Astrocyte (in vitro differentiated cells and primary cell): ENCODE measurements around the gene ACIN1. TPM values are rescaled to one million over a fixed set of nuclear protein-coding genes. Genes with fewer than 3 reads are reported as not detected.

Experiments used
- DNase-seq: peaks from one replicate; pipeline ENCODE4 v3.0.0-alpha.2; 2010; ENCODE audit warnings: low read depth
- FAIRE-seq: peaks from 2 replicates; lab custom pipeline; 2011; peaks lifted over from hg19 to GRCh38; lab: Jason Lieb, UNC
- H2AFZ ChIP-seq: 2 replicates; pipeline ENCODE4 v1.6.0; 2012; ENCODE audit warnings: low read depth, low read length, inconsistent platforms
- H3K27ac ChIP-seq: 2 replicates; pipeline ENCODE4 v1.5.1; 2011; ENCODE audit warnings: low read depth, low read length, inconsistent platforms
- H3K27me3 ChIP-seq: 2 replicates; pipeline ENCODE4 v1.6.0; 2011; ENCODE audit warnings: low read length, inconsistent platforms; ENCODE audit not compliant: insufficient read depth
- H3K36me3 ChIP-seq: 2 replicates; pipeline ENCODE4 v1.5.1; 2011; ENCODE audit warnings: low read length, inconsistent platforms; ENCODE audit not compliant: insufficient read depth
- H3K4me1 ChIP-seq: 2 replicates; pipeline ENCODE4 v1.5.1; 2011; ENCODE audit warnings: low read length, inconsistent platforms; ENCODE audit not compliant: insufficient read depth
- H3K4me2 ChIP-seq: 2 replicates; pipeline ENCODE4 v1.6.0; 2012; ENCODE audit warnings: low read length, inconsistent platforms
- H3K4me3 ChIP-seq: 2 replicates; pipeline ENCODE4 v1.5.1; 2011; ENCODE audit warnings: low read depth, mild to moderate bottlenecking, low read length, inconsistent platforms; ENCODE audit not compliant: insufficient read depth
- H3K79me2 ChIP-seq: 2 replicates; pipeline ENCODE4 v1.6.0; 2012; ENCODE audit warnings: mild to moderate bottlenecking, low read length, inconsistent platforms; ENCODE audit not compliant: insufficient read depth
- H3K9ac ChIP-seq: 2 replicates; pipeline ENCODE4 v1.6.0; 2012; ENCODE audit warnings: mild to moderate bottlenecking, low read length, inconsistent platforms
- H3K9me3 ChIP-seq: 2 replicates; pipeline ENCODE4 v1.5.1; 2012; ENCODE audit warnings: low read depth, mild to moderate bottlenecking, low read length, inconsistent platforms; ENCODE audit not compliant: insufficient read depth
- H4K20me1 ChIP-seq: 2 replicates; pipeline ENCODE4 v1.6.0; 2012; ENCODE audit warnings: low read length, inconsistent platforms; ENCODE audit not compliant: insufficient read depth
- H3K27ac Mint-ChIP-seq: one replicate; pipeline ENCODE4 v1.8.0; 2021; ENCODE audit warnings: mild to moderate bottlenecking, mixed read lengths; ENCODE audit not compliant: unreplicated experiment
- H3K27me3 Mint-ChIP-seq: one replicate; pipeline ENCODE4 v1.8.0; 2021; ENCODE audit warnings: low read depth, mixed read lengths; ENCODE audit not compliant: unreplicated experiment
- H3K36me3 Mint-ChIP-seq: one replicate; pipeline ENCODE4 v1.8.0; 2021; ENCODE audit warnings: low read depth, mixed read lengths; ENCODE audit not compliant: unreplicated experiment
- H3K4me1 Mint-ChIP-seq: one replicate; pipeline ENCODE4 v1.8.0; 2021; ENCODE audit warnings: low read depth, mixed read lengths; ENCODE audit not compliant: unreplicated experiment
- H3K4me3 Mint-ChIP-seq: one replicate; pipeline ENCODE4 v1.8.0; 2021; ENCODE audit warnings: mild to moderate bottlenecking, moderate library complexity, mixed read lengths; ENCODE audit not compliant: unreplicated experiment
- H3K9me3 Mint-ChIP-seq: one replicate; pipeline ENCODE4 v1.8.0; 2021; ENCODE audit warnings: mild to moderate bottlenecking, mixed read lengths; ENCODE audit not compliant: unreplicated experiment
- EZH2 ChIP-seq: IDR thresholded peaks from 2 replicates; pipeline ENCODE4 v1.6.1; 2012; ENCODE audit warnings: mild to moderate bottlenecking, low read length, inconsistent platforms; ENCODE audit not compliant: insufficient read depth
- total RNA-seq: library from RNA; stranded (reverse); gene quantifications from 2 replicates; pipeline ENCODE4 v1.2.1, GENCODE V29; 2021
- TF ChIP-seq, protein P1 (sequence below): IDR thresholded peaks from 2 replicates; pipeline ENCODE4 v1.5.1; 2011; ENCODE audit warnings: low read depth, mild to moderate bottlenecking, inconsistent platforms, low read length, moderate library complexity; ENCODE audit not compliant: insufficient read depth

ACIN1 gene
- total RNA-seq, 1 donor from 2014 or later = 208 TPM

DNA sequence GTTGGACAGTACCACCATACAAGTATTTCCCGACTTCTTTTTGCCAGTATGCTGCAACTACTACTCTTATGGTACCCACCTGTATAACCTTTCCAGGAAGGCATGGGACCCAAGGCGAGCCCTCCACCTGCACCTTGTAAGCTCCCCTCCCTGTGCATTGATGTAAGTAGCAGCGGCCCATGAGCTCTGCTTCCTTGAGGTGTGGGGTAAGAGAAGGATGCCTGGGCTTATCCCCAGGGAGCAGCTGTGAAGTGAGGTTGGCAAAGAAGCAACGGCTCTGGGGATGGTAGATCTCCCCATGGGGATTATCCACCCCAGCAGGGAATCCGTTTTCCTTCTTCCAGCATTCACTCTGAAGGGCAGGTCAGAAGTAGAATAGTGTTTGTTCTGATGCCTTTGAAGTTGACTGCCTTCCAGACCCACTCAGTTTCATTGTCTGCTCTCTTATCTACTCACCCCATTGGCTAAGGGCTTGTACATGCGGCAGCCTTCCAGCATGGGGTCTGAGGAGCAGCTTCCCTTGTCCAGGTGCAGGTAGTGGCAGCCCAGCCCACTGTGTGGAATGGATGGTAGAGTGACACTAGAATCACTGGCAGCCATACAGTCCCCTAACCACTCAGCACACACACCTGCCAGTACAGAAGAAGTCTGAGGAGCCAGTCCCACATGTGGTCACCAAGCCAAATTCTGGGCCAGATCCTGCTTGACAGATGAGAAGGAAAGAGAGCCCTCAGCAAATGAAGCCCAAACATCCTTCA lies 6.5 kb upstream of the ACIN1 start:
- no peaks in the 10 kb centered on the region for H3K27me3 ChIP-seq
- H3K4me3 Mint-ChIP-seq = no peak overlapping the region
- peaks cover 22% of the 10 kb centered on the region for H3K36me3 Mint-ChIP-seq
- H3K9me3 Mint-ChIP-seq = no peaks in the 10 kb centered on the region
- no peak overlapping the region for H2AFZ ChIP-seq
- peaks cover 12% of the 10 kb centered on the region for H3K4me1 Mint-ChIP-seq
- H3K79me2 ChIP-seq = peaks cover 30% of the 10 kb centered on the region
- DNase-seq (no peak), FAIRE-seq (no peak)
- peaks cover 3% of the 10 kb centered on the region for H3K27me3 Mint-ChIP-seq
- H3K4me3 ChIP-seq = no peak overlapping the region
- H3K27ac ChIP-seq = no peak overlapping the region
- H4K20me1 ChIP-seq = peaks cover 49% of the 10 kb centered on the region
- H3K27ac Mint-ChIP-seq = no peak overlapping the region
- peaks cover 7% of the 10 kb centered on the region for H3K4me1 ChIP-seq
- TF ChIP-seq, protein P1, sequence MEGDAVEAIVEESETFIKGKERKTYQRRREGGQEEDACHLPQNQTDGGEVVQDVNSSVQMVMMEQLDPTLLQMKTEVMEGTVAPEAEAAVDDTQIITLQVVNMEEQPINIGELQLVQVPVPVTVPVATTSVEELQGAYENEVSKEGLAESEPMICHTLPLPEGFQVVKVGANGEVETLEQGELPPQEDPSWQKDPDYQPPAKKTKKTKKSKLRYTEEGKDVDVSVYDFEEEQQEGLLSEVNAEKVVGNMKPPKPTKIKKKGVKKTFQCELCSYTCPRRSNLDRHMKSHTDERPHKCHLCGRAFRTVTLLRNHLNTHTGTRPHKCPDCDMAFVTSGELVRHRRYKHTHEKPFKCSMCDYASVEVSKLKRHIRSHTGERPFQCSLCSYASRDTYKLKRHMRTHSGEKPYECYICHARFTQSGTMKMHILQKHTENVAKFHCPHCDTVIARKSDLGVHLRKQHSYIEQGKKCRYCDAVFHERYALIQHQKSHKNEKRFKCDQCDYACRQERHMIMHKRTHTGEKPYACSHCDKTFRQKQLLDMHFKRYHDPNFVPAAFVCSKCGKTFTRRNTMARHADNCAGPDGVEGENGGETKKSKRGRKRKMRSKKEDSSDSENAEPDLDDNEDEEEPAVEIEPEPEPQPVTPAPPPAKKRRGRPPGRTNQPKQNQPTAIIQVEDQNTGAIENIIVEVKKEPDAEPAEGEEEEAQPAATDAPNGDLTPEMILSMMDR = no peak
- TF ChIP-seq EZH2 = no peak
- no peak overlapping the region for H3K9ac ChIP-seq
- H3K36me3 ChIP-seq = peaks cover 13% of the 10 kb centered on the region
- H3K4me2 ChIP-seq = no peak overlapping the region
- no peaks in the 10 kb centered on the region for H3K9me3 ChIP-seq

DNA sequence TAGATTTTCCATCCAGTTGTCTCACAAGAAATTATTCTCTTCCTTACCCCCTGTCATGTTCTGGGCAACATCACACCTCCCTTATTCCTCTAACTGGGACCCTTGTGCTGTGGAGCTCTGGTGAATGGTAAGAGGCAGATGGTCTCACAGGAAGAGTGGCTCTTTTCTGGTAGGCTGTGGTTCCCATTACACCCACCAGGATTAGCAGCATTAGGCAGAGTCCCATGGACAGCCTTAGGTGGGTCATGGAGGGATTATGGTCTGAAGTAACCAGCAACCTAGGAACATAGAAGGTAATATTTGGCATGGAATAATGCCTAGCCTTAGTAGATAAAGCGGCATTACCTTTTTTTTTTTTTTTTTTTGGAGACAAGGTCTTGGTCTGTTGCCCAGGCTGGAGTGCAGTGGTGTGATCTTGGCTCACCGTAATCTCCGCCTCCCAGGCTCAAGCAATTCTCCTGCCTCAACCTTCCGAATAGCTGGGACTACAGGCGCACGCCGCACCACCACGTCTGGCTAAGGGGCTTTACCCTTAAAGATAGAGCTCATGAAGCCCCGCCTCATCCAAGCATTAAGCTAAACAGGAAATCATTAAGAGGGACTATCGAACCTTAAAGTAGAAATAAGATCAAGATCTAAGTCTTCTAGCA lies 4.4 kb upstream of the ACIN1 start:
- H3K36me3 Mint-ChIP-seq = peaks cover 22% of the 10 kb centered on the region
- H2AFZ ChIP-seq = no peak overlapping the region
- peaks cover 8% of the 10 kb centered on the region for H3K4me1 ChIP-seq
- peaks cover 3% of the 10 kb centered on the region for H3K27me3 Mint-ChIP-seq
- H3K36me3 ChIP-seq = peaks cover 13% of the 10 kb centered on the region
- peaks cover 50% of the 10 kb centered on the region for H4K20me1 ChIP-seq
- no peak overlapping the region for H3K4me3 Mint-ChIP-seq
- DNase-seq = no peak
- no peaks in the 10 kb centered on the region for H3K27me3 ChIP-seq
- no peak overlapping the region for H3K9ac ChIP-seq
- peaks cover 42% of the 10 kb centered on the region for H3K79me2 ChIP-seq
- H3K4me3 ChIP-seq = no peak overlapping the region
- no peaks in the 10 kb centered on the region for H3K9me3 Mint-ChIP-seq
- no peaks in the 10 kb centered on the region for H3K9me3 ChIP-seq
- no peak overlapping the region for H3K27ac Mint-ChIP-seq
- H3K4me1 Mint-ChIP-seq = peaks cover 12% of the 10 kb centered on the region
- FAIRE-seq = no peak
- H3K27ac ChIP-seq = no peak overlapping the region
- no peak for TF ChIP-seq EZH2
- TF ChIP-seq, protein P1 = peak; percentile 2
- no peak overlapping the region for H3K4me2 ChIP-seq
